ENCODE data around the gene PLN.

Gene PLN

DNA sequence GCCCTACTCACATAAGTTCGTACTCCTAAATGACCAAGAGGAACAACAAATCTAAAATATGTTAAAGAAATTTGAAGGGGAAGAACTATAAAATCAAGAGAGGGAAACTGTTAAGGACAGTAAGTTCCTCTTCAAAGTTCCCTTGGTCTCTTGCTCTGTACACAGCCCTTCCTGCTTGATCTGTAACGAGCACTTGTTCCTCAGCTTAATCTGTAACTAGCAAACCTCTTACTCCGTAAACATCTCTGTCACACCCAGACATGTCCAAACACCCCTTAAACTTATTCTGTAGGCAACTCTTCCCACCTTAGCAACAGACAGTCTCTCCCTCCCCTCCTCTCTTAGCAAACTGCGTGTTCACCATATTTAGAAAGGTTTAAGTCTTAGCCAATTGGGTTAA, 29.9 kb downstream of the PLN start:
- in situ Hi-C loops (cut with MboI; ENCODE audit: low sequenced_read_pairs), result no loop called here
- Histone ChIP-seq H3K36me3 (replicated peaks) (no peaks in the 10 kb centered on the region), H3K27me3 (ENCODE audit: low read depth) (no peaks in the 10 kb centered on the region), H3K4me1 (no peaks in the 10 kb centered on the region), H3K9me3 (peaks cover 9% of the 10 kb centered on the region), H3K4me3 (no peak overlapping the region)
- DNase-seq (ENCODE audit: low spot score in 2 of 2), result no peak

- no peak overlapping the region for H3K4me3 ChIP-seq
- H3K27me3 ChIP-seq (ENCODE audit: low read depth), result no peaks in the 10 kb centered on the region
- no peak for DNase-seq (ENCODE audit: low spot score in 2 of 2)
- in situ Hi-C loops (cut with MboI; ENCODE audit: low sequenced_read_pairs), result no loop called here
- H3K9me3 ChIP-seq, result peaks cover 8% of the 10 kb centered on the region
- H3K36me3 ChIP-seq (replicated peaks), result no peaks in the 10 kb centered on the region
- no peaks in the 10 kb centered on the region for H3K4me1 ChIP-seq
These were observed 30.5 kb downstream of the PLN start for GRCh38 chr6:118578617-118579016.

DNA sequence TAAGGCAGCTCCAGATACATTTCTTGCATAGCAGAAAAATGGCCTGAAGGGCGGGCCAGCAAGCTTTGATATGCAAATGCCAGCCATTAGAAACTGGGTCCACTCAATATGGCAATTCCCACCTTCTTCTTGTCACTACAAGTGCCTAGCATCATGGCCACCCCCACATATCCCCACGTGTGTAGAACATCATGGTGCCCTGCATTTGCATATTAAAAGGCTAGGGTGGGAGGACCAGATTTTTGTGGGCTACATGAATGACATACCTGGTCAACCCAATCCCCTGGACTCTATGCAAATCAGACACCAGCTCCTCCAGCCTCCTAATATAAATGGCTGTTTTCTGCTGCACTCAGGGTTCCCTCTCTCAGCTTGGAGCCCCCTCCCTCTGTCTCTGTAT, 31.7 kb downstream of the PLN start:
- Histone ChIP-seq H3K4me3 (no peak overlapping the region), H3K36me3 (replicated peaks) (no peaks in the 10 kb centered on the region), H3K9me3 (no peaks in the 10 kb centered on the region; the same call in none of the 2 replicates), H3K27me3 (ENCODE audit: low read depth) (no peaks in the 10 kb centered on the region), H3K4me1 (no peaks in the 10 kb centered on the region)
- in situ Hi-C loops (cut with MboI; ENCODE audit: low sequenced_read_pairs), result no loop called here
- DNase-seq (ENCODE audit: low spot score in 2 of 2), result peak in 1 of 2 experiments; percentile 10

- Histone ChIP-seq H3K36me3 (replicated peaks) (no peaks in the 10 kb centered on the region), H3K27me3 (ENCODE audit: low read depth) (no peaks in the 10 kb centered on the region), H3K4me3 (no peak overlapping the region), H3K9me3 (no peaks in the 10 kb centered on the region; the same call in none of the 2 replicates), H3K4me1 (no peaks in the 10 kb centered on the region)
- DNase-seq (ENCODE audit: low spot score in 2 of 2), result peak; percentile 56 to 59
- in situ Hi-C loops (cut with MboI; ENCODE audit: low sequenced_read_pairs), result no loop called here
These were observed 32.7 kb downstream of the PLN start for GRCh38 chr6:118580585-118581419.

GRCh38 chr6:118581489-118581959, 33.4 kb downstream of the PLN start:
- H3K4me3 ChIP-seq, result no peak overlapping the region
- H3K4me1 ChIP-seq, result no peaks in the 10 kb centered on the region
- H3K27me3 ChIP-seq (ENCODE audit: low read depth), result no peaks in the 10 kb centered on the region
- H3K9me3 ChIP-seq, result no peaks in the 10 kb centered on the region; the same call in none of the 2 replicates
- DNase-seq (ENCODE audit: low spot score in 2 of 2), result no peak
- H3K36me3 ChIP-seq (replicated peaks), result no peaks in the 10 kb centered on the region
- in situ Hi-C loops (cut with MboI; ENCODE audit: low sequenced_read_pairs), result no loop called here

- Histone ChIP-seq H3K4me1 (peaks cover 2% of the 10 kb centered on the region), H3K9me3 (no peaks in the 10 kb centered on the region), H3K4me3 (no peak overlapping the region), H3K27me3 (ENCODE audit: low read depth) (no peaks in the 10 kb centered on the region), H3K36me3 (replicated peaks) (no peaks in the 10 kb centered on the region)
- DNase-seq (ENCODE audit: low spot score in 2 of 2), result no peak
- in situ Hi-C loops (cut with MboI; ENCODE audit: low sequenced_read_pairs), result no loop called here
These were observed 36.8 kb downstream of the PLN start for GRCh38 chr6:118584911-118585310.

GRCh38 chr6:118586746-118587485, 38.8 kb downstream of the PLN start:
- no peak for DNase-seq (ENCODE audit: low spot score in 2 of 2)
- Histone ChIP-seq H3K4me1 (peaks cover 12% of the 10 kb centered on the region), H3K36me3 (replicated peaks) (no peaks in the 10 kb centered on the region), H3K27me3 (ENCODE audit: low read depth) (no peaks in the 10 kb centered on the region), H3K4me3 (no peak overlapping the region), H3K9me3 (no peaks in the 10 kb centered on the region)
- in situ Hi-C loops (cut with MboI; ENCODE audit: low sequenced_read_pairs), result no loop called here

GRCh38 chr6:118588626-118589025, 40.5 kb downstream of the PLN start:
- Histone ChIP-seq H3K36me3 (replicated peaks) (no peaks in the 10 kb centered on the region), H3K9me3 (no peaks in the 10 kb centered on the region), H3K4me1 (peaks cover 13% of the 10 kb centered on the region), H3K4me3 (no peak overlapping the region), H3K27me3 (ENCODE audit: low read depth) (no peaks in the 10 kb centered on the region)
- DNase-seq (ENCODE audit: low spot score in 2 of 2), result no peak
- in situ Hi-C loops (cut with MboI; ENCODE audit: low sequenced_read_pairs), result no loop called here

GRCh38 chr6:118589186-118589585, 41.1 kb downstream of the PLN start:
- peaks cover 13% of the 10 kb centered on the region for H3K4me1 ChIP-seq
- no peak for DNase-seq (ENCODE audit: low spot score in 2 of 2)
- H3K9me3 ChIP-seq, result no peaks in the 10 kb centered on the region
- H3K27me3 ChIP-seq (ENCODE audit: low read depth), result no peaks in the 10 kb centered on the region
- no peaks in the 10 kb centered on the region for H3K36me3 ChIP-seq (replicated peaks)
- in situ Hi-C loops (cut with MboI; ENCODE audit: low sequenced_read_pairs), result no loop called here
- no peak overlapping the region for H3K4me3 ChIP-seq

DNA sequence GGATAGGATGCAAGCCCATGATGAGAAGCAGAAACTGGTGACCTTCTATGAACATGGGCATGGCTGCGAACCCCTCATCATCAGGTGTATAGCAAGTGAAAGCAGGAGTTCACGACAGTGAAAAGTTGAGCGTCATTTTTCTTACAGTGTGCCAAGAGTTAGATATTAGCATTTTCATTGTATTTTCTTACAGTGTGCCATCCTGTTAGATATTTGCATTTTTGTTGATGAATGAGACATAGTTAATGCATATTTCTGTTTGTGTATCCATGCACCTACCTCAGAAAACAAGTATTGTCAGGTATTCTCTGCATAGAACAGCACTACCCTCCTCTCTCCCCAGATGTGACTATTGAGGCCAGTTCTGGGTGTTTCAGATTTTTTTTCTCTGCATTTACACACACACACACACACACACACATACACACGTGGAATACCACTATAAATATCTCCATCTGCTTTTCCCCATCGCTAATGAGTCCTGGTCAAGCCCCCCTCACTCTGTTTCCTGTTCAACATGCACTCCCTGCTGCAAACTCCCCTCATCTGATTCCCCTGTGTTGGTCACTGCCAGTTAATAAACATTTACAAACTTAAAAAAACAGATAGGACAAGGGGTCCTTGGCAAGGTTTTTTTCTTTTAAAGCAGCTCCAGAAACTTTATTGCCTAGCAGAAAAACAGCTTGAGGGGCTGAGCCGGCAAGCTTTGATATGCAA, 41.7 kb downstream of the PLN start:
- Histone ChIP-seq H3K27me3 (ENCODE audit: low read depth) (no peaks in the 10 kb centered on the region), H3K4me3 (no peak overlapping the region), H3K36me3 (replicated peaks) (no peaks in the 10 kb centered on the region), H3K9me3 (no peaks in the 10 kb centered on the region), H3K4me1 (peaks cover 13% of the 10 kb centered on the region)
- in situ Hi-C loops (cut with MboI; ENCODE audit: low sequenced_read_pairs), result no loop called here
- DNase-seq (ENCODE audit: low spot score in 2 of 2), result no peak

DNA sequence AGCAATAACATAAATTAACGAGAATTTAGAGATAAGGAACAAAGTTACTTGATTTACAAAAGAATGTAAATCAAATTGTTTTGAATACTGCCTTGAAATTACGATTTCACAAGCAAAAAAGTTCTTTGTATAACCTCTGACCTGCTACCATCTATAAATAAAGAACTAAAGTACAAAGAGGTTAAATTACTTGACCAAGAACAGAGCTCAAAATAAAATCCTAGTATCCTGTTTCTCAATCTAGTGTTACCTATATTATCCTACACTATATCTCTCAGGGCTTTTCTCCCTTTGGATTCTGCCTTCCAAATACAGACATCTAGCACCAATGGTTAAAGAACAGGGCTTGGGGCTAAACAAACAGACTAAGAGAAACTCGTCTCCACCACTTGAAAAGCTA, 43.8 kb downstream of the PLN start:
- in situ Hi-C loops (cut with MboI; ENCODE audit: low sequenced_read_pairs), result no loop called here

DNA sequence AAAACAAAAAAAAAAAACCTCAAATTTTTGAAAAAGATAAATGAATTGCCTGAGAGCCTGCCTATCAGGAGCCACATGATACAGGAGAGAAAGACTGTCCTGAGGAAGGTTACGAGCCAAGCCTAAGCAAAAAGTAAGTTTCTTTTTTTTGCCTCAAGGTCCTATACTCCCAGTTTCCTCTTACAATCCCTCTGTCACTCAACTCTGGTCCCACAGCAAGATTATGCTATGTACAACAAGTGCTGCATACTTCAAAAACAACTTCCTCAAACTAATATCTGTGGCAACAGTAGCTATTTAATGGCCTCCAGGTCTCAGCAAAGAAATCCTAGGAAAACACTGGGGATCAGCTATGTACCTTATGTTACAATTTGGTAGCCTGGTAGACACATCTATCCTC, 46.8 kb downstream of the PLN start:
- Histone ChIP-seq H3K4me1 (peaks cover 17% of the 10 kb centered on the region), H3K9me3 (no peaks in the 10 kb centered on the region), H3K27me3 (ENCODE audit: low read depth) (no peaks in the 10 kb centered on the region), H3K36me3 (replicated peaks) (no peaks in the 10 kb centered on the region), H3K4me3 (no peak overlapping the region)
- DNase-seq (ENCODE audit: low spot score in 2 of 2), result no peak
- in situ Hi-C loops (cut with MboI; ENCODE audit: low sequenced_read_pairs), result no loop called here

More for the DNA sequence above, 43.8 kb downstream of the PLN start:
- Histone ChIP-seq H3K27me3 (ENCODE audit: low read depth) (no peaks in the 10 kb centered on the region), H3K9me3 (no peaks in the 10 kb centered on the region), H3K4me1 (peaks cover 13% of the 10 kb centered on the region), H3K4me3 (no peak overlapping the region), H3K36me3 (replicated peaks) (no peaks in the 10 kb centered on the region)
- no peak for DNase-seq (ENCODE audit: low spot score in 2 of 2)

DNA sequence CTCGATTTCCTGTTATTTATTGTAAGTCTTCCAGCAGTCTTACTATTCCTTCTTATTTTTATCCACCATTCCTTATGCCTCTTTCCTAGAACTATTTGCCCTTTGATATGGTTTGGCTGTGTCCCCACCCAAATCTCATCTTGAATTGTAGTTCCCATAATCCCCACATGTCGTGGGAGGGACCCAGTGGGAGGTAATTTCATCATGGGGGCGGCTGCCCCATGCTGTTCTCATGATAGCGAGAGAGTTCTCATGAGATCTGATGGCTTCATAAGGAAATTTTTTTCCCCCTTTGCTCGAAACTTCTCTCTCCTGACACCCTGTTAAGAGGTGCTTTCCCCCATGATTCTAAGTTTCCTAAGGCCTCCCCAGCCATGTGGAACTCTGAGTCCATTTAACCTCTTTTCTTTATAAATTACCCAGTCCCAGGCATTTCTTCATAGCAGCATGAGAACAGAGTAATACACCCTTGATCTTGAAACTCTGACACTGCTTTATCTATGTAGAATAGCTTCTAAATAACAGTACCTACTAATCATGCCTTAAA, 48.8 kb downstream of the PLN start:
- no peaks in the 10 kb centered on the region for H3K27me3 ChIP-seq (ENCODE audit: low read depth)
- in situ Hi-C loops (cut with MboI; ENCODE audit: low sequenced_read_pairs), result no loop called here
- H3K36me3 ChIP-seq (replicated peaks), result no peaks in the 10 kb centered on the region
- peaks cover 7% of the 10 kb centered on the region for H3K4me1 ChIP-seq
- no peak overlapping the region for H3K4me3 ChIP-seq
- DNase-seq (ENCODE audit: low spot score in 2 of 2), result no peak
- H3K9me3 ChIP-seq, result no peaks in the 10 kb centered on the region

All from HAP-1 (cell line).